Muscle of leg (tissue), 11 donors: Measurements from ENCODE around the gene PLPPR2. TPM values are rescaled to one million over a fixed set of nuclear protein-coding genes. Genes with fewer than 3 reads are reported as not detected.
"Not testable (repeated sequence)": the region's sequence is repeated elsewhere in the genome, so short reads cannot be mapped to it uniquely, and the experiment has no call there.

ENCODE experiments used
- DNase-seq: peaks from one replicate; pipeline ENCODE4 v3.0.0; 2013
- H3K27ac ChIP-seq: one replicate; pipeline ENCODE4 v1.5.1; 2013; ENCODE audit warnings: mild to moderate bottlenecking, low read length, control low read depth
- H3K27me3 ChIP-seq: one replicate; pipeline ENCODE4 v1.6.1; 2013; ENCODE audit warnings: low read length; ENCODE audit not compliant: control insufficient read depth, insufficient read depth
- H3K36me3 ChIP-seq: one replicate; pipeline ENCODE4 v1.6.1; 2013; ENCODE audit warnings: low read length; ENCODE audit not compliant: control insufficient read depth, insufficient read depth
- H3K4me1 ChIP-seq: one replicate; pipeline ENCODE4 v1.6.1; 2013; ENCODE audit warnings: low read length; ENCODE audit not compliant: control insufficient read depth, insufficient read depth
- H3K4me3 ChIP-seq: one replicate; pipeline ENCODE4 v1.5.1; 2013; ENCODE audit warnings: low read length, control low read depth
- H3K9me3 ChIP-seq: replicated peaks from 2 replicates; pipeline ENCODE4 v1.6.1; 2013; ENCODE audit warnings: low read depth, low read length; ENCODE audit not compliant: control insufficient read depth
- WGBS: methylation state at CpG from one replicate; pipeline ENCODE4 v1.1.5; 2013; ENCODE audit warnings: missing lambda C conversion rate; ENCODE audit not compliant: insufficient coverage; 5-methylcytosine and 5-hydroxymethylcytosine counted together
- polyA plus RNA-seq, 8 donors: library from polyadenylated mRNA; unstranded; fragments of 120-200 nt; gene quantifications; one replicate each; pipeline versions ENCODE4 v1.2.1 to v1.2.3, GENCODE V29; 2013; ENCODE audit warnings: inconsistent platforms in 1 of 8, low replicate concordance in 1 of 8; ENCODE audit not compliant: insufficient read length in 8 of 8, insufficient read depth in 1 of 8
- total RNA-seq: library from RNA; stranded (reverse); fragments of 120-200 nt; gene quantifications from one replicate; pipeline ENCODE4 v1.2.4, GENCODE V29; 2013

Gene PLPPR2
- total and polyA plus RNA-seq, 9 donors, result 4.8 to 16.7 (median 13.0) TPM

DNA sequence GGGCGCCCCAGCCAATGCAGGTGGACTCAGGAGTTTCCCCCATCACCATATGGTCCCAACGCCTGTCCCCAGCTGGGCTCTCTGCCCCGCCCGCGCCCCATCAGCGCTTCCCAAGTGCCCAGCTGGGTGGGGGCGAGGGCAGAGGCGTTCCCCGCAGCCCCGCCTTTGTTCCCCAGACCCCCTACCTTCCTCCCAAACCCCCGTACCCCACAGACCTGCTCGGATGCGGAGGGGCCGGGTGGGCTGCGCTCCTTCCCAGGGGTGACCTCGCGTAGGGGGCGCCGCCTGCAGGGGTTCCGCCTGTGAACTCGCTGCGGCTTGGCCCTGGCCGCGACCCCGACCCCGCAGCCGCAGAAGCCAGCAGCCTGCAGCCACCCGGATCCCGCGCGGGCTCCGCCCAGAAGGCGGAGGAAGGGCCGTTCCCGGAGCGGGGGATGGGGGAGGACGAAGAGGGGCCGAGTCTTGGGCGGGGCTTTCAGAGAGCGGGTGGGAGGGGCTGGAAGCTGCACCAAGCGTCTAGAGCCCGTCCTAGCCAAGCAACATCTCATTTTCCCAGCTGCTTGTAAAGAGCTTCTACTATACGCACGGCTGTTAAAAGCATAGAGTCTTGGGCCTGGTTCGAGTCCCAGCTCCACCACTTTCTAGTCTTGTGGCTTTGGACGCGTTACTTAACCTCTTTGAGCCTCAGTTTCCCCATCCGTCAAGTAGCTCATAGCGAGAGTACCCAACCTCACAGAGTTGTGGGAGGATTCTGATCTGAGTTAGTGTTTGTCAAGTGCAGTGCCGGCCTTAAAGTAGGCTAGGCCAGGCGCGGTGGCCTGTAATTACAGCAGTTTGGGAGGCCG, 15.8 kb upstream of the PLPPR2 start, which contains the start of gene RAB3D:
Gene RAB3D (minus strand): TSS at position 404 of the 845 bp plus-strand sequence. CDS start 2,258 bp downstream, outside the sequence.
- DNase-seq, result peak; percentile 97
- Histone ChIP-seq H3K27ac (peak within 1 kb of the TSS; percentile 78), H3K36me3 (peaks cover 36% of the 10 kb centered on the region), H3K9me3 (peaks cover 2% of the 10 kb centered on the region), H3K27me3 (no peaks in the 10 kb centered on the region), H3K4me1 (peaks cover 23% of the 10 kb centered on the region), H3K4me3 (peak within 1 kb of the TSS; percentile 76)
- 2% methylated on average over 32 of the region's 53 CpGs for WGBS

GRCh38 chr19:11340099-11340467, 15.1 kb upstream of the PLPPR2 start:
- H3K27me3 ChIP-seq, DNase-seq, H3K9me3 ChIP-seq: not testable (repeated sequence)
- H3K4me1 ChIP-seq, result peaks cover 26% of the 10 kb centered on the region
- WGBS, result 93% methylated on average over 3 of the region's 8 CpGs
- peaks cover 31% of the 10 kb centered on the region for H3K36me3 ChIP-seq
- peak overlapping the region; percentile 76 for H3K4me3 ChIP-seq
- peak overlapping the region; percentile 78 for H3K27ac ChIP-seq

DNA sequence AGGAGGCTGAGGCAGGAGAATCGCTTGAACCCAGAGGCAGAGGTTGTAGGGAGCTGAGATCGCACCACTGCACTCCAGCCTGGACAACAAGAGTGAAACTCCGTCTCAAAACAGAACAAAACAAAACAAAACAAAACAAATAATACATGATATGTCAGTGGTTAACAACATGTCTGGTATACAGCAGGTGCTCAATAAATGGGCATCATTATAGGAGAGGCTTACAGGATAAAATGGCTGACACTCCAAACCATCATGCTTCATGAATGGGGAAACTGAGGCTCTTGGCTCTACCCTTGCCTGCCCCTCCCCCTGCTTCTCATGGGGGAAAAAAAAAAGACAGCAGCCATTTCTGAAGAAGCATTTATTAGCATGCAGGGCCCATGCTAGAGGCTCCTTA, 12.8 kb upstream of the PLPPR2 start:
- no peak for DNase-seq
- 100% methylated on average over 1 of the region's 3 CpGs for WGBS
- Histone ChIP-seq H3K4me3 (no peak overlapping the region), H3K27me3 (no peaks in the 10 kb centered on the region), H3K4me1 (peaks cover 40% of the 10 kb centered on the region), H3K9me3 (no peaks in the 10 kb centered on the region), H3K27ac (no peak overlapping the region), H3K36me3 (peaks cover 16% of the 10 kb centered on the region)

GRCh38 chr19:11345122-11345803, 10.0 kb upstream of the PLPPR2 start:
- 58% methylated on average over 13 of the region's 15 CpGs for WGBS
- Histone ChIP-seq H3K27ac (peak overlapping the region; percentile 94), H3K36me3 (peaks cover 16% of the 10 kb centered on the region), H3K4me1 (peaks cover 22% of the 10 kb centered on the region), H3K4me3 (peak overlapping the region; percentile 87), H3K27me3 (no peaks in the 10 kb centered on the region), H3K9me3 (peaks cover 7% of the 10 kb centered on the region)
- no peak for DNase-seq

GRCh38 chr19:11346104-11346940, 8.9 kb upstream of the PLPPR2 start, which contains the start of the genes CCDC159 and TMEM205:
TSS of gene CCDC159 (plus strand) at chr19:11346519. CDS start at chr19:11346607, 88 bp downstream.
TSS of gene TMEM205 (minus strand) at chr19:11346268. CDS start at chr19:11345619, 649 bp downstream.
- peak within 1 kb of the TSS; percentile 94 for H3K27ac ChIP-seq
- peaks cover 7% of the 10 kb centered on the region for H3K9me3 ChIP-seq
- peaks cover 15% of the 10 kb centered on the region for H3K36me3 ChIP-seq
- H3K4me1 ChIP-seq, result peaks cover 22% of the 10 kb centered on the region
- H3K4me3 ChIP-seq, result peak within 1 kb of the TSS; percentile 87
- DNase-seq, result peak; percentile 99
- no peaks in the 10 kb centered on the region for H3K27me3 ChIP-seq
- 0% methylated on average over 35 of the region's 50 CpGs for WGBS

GRCh38 chr19:11347546-11348039, 7.6 kb upstream of the PLPPR2 start:
- WGBS, result 57% methylated on average over 6 of the region's 7 CpGs
- Histone ChIP-seq H3K4me3 (no peak overlapping the region), H3K4me1 (peaks cover 22% of the 10 kb centered on the region), H3K9me3 (peaks cover 7% of the 10 kb centered on the region), H3K36me3 (peaks cover 8% of the 10 kb centered on the region), H3K27me3 (peaks cover 3% of the 10 kb centered on the region), H3K27ac (no peak overlapping the region)
- DNase-seq, result no peak

DNA sequence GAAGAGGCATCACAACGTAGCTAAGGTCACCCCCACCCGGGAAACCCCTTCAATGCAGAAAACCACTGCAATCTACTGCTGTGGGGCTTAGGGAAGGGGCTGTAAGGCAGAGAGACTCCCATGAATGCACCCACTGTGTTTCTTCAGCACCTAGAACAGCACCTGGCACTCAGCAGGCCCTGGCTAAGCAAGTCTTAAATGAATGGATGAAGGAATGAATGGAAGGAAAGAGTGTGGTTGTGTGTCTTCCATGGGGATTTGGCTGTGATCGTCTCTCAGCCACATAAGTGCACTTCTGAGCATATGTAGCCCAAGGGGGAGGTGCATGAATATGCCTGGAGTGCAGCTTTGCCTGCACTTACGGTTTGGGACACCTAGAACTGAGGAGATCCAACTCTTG, 6.1 kb upstream of the PLPPR2 start:
- 88% methylated on average over 4 of the region's 4 CpGs for whole genome bisulfite sequencing
- no peaks in the 10 kb centered on the region for H3K36me3 ChIP-seq

DNA sequence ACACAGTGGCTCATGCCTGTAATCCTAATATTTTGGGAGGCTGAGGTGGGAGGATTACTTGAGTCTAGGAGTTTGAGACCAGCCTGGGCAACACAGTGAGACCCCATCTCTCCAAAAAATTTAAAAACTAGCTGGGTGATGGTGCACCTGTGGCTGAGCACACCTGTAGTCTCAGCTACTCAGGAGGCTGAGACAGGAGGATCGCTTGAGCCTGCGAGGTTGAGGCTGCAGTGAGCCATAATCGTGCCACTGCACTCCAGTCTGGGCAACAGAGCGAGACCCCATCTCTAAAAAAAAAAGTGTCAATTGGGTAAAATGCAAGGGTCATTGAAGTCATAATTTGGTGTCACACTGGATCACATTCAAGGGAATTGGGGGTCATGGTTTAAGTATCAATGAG, 1.1 kb upstream of the PLPPR2 start:
- H3K27ac ChIP-seq, H3K36me3 ChIP-seq, H3K4me3 ChIP-seq, H3K27me3 ChIP-seq, DNase-seq, H3K9me3 ChIP-seq: not testable (repeated sequence)
- 84% methylated on average over 4 of the region's 4 CpGs for WGBS
- H3K4me1 ChIP-seq, result peaks cover 14% of the 10 kb centered on the region

More for the DNA sequence above, 6.1 kb upstream of the PLPPR2 start:
- Histone ChIP-seq H3K27ac (no peak overlapping the region), H3K4me3 (no peak overlapping the region), H3K9me3 (peaks cover 7% of the 10 kb centered on the region), H3K27me3 (peaks cover 3% of the 10 kb centered on the region), H3K4me1 (peaks cover 22% of the 10 kb centered on the region)
- DNase-seq, result no peak

GRCh38 chr19:11356074-11356397, 804 bp downstream of the PLPPR2 start:
- DNase-seq, result no peak
- Histone ChIP-seq H3K9me3 (no peaks in the 10 kb centered on the region), H3K36me3 (peaks cover 4% of the 10 kb centered on the region), H3K4me3 (peak overlapping the region; percentile 55), H3K4me1 (peaks cover 14% of the 10 kb centered on the region), H3K27ac (no peak overlapping the region), H3K27me3 (peaks cover 6% of the 10 kb centered on the region)
- 86% methylated on average over 4 of the region's 6 CpGs for WGBS
